GM18505 (cell line): ENCODE measurements around the gene LRAT.

Experiments
- ATAC-seq: cut with Tn5 transposase; IDR thresholded peaks from one replicate; pipeline ENCODE4 v1.9.1; 2021; ENCODE audit not compliant: unreplicated experiment
- POLR2A ChIP-seq: IDR thresholded peaks from 4 replicates; pipeline ENCODE4 v1.6.1; 2011; ENCODE audit warnings: borderline replicate concordance; ENCODE audit not compliant: insufficient read depth, insufficient read length; ENCODE audit errors: extremely low read depth

The LRAT gene

GRCh38 chr4:154738426-154738825, 5.4 kb upstream of the LRAT start:
- no peak for ATAC-seq

DNA sequence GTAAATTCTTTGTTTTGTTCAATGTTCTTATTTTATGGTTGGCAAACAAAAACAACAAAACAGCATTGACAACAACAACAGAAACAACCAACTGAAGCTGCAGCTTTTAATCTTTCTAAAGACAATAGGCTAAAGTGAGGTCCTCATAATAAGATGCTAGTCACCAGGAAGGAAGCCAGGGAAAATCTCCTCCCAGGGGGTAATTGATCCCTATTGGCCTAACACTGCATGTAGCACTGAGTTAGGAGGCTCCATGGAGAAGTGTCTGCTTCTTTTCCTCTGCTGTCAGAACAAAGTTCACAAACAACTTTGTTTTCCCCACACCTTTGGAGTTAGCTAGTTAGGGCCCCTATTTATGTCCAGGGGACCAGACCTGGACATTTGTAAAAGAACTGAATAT, 4.7 kb upstream of the LRAT start:
- no peak for TF ChIP-seq POLR2A
- no peak for ATAC-seq

More at GRCh38 chr4:154738426-154738825, 5.4 kb upstream of the LRAT start:
- no peak for TF ChIP-seq POLR2A

GRCh38 chr4:154740462-154740861, 3.3 kb upstream of the LRAT start:
- no peak for ATAC-seq
- TF ChIP-seq POLR2A, result no peak

DNA sequence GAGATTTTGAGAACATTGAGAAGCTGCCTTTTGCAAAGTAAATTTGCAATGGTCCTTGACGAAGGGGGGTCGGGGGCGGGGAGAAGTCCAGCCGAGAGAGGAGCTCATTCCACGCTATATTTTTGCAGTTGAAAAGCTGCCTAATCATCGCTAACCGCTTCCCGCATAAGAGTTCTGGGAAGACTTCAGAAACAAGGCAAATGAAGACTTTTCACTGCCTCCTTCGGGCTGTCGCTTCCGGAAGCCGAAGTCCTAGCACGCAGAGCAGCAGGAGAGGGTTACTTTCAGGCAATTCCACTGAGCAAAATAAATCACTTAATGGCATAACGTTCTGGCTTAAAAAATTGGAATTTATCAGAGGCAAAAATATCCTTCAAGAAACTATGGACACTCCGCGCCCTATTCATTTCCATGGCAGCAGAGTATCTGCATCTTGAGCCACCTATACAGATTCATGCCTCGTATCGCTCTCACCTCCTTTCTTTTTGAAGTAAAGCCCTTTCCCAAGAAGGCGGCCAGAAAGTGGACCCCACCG, 2.6 kb upstream of the LRAT start:
- ATAC-seq, result no peak
- no peak for TF ChIP-seq POLR2A

DNA sequence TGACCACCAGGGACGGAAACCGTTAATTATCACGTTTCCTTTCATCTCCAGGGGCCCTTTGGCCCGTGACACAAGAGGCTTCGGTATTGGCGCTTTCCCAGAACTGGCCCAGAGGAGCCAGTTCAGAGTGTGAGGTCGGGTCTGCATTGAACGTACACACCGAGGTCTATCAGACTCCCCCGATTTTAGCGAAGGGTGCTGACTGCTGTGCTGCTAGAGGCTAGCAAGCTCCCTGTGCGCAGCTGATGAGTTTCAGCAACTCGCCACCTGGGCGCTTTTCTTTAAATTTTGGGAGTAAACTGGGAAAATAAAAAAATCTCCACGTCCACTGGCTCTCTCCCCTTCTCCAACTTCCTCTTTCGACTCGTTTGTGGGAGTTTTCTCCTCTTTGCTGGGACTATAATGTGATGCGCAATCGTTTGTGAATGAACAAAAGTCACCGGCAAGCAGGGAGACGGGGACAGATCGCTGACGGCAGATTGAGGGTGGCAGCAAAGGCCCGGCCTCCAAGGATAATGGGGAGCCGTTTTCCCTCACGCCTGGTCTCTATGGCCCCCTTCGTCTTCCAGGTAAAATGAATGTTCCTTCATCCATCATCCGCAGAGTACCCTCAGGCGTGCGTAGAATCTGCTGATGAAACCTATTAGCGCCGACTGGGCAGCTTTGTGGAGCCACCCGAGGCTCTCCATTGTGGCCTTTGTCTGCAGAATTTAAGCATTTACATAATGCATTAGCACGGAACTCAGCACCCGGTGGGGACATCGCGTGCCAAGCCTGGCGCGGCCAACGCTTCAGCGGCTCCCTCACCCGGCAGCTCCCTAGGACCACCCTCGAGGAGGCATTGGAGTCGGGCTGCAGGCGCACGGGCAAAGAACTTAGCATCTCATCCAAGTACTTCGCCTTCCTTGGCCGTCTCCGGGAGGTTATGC, 1.6 kb upstream of the LRAT start:
- no peak for ATAC-seq
- TF ChIP-seq POLR2A, result no peak

GRCh38 chr4:154744341-154744926, 634 bp downstream of the LRAT start:
- TF ChIP-seq POLR2A, result no peak
- ATAC-seq, result no peak

- no peak for TF ChIP-seq POLR2A
- ATAC-seq, result no peak
These were observed 13.9 kb downstream of the LRAT start for GRCh38 chr4:154757713-154758112.

GRCh38 chr4:154760895-154761294, 17.1 kb downstream of the LRAT start:
- TF ChIP-seq POLR2A, result no peak
- no peak for ATAC-seq

DNA sequence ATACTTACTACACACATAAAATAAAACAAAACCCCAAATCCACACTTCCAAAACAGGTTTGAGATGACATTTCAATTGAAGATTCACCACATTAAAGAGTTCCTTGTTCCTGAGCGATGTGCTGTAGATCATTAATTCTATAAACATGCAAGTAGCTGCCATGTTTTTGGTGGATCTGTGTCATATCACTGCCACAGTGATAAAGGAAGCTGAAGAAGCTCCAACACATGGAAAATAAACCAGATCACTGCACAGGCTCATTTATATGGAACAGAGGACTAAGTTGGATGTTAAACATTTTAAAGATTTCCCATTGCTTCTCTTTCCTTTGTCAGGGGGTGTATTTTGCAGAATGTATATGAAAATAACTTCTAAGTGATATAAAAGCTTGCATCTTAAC, 34.5 kb downstream of the LRAT start:
- TF ChIP-seq POLR2A, result no peak
- ATAC-seq, result no peak

DNA sequence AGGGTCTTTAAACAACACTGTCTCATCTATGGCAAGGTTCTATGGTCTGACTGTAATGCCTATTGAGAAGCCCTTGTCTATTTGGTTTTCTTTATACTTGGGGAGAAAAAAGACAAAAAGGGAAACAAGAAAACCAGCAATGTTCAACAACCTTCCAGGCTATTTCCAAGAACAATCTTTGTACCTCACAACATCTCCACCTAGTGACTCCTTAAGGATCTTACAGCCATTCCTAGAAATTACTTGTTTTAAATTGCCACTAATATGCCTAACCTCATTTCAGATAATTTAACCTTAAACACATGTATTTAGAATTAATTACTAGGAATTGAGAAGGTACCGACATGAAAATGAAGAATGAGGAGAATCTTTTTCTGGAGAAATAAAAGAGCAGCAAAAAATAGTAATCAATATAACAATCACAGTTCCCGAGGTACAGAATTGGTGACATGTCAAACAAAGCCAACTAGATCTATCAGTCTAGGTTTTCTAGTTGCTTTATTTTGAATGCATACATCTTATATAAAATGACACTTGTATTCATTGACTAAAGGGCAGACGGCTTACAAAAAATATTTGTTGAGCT, 35.7 kb downstream of the LRAT start:
- no peak for TF ChIP-seq POLR2A
- no peak for ATAC-seq

- no peak for ATAC-seq
- no peak for TF ChIP-seq POLR2A
These were observed 37.6 kb downstream of the LRAT start, which contains the start of gene RBM46 for GRCh38 chr4:154781126-154781982. Gene RBM46 (plus strand): TSS chr4:154781272. CDS start chr4:154796753, 15,481 bp downstream.

DNA sequence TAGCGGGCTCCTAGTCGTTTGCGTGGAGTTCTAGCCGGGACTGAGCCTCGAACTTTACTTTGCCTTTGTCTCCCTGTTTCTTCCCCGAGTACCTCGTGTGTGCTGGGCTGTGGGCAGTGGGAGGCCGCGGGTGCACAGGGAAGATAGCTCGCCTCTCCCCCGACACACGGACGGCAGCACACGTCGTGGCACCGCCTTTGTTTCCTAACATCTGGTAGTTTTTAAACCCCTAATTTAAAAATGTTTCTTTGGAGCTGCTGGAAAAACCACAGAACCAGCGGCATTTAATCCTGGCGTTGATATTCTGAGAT, 38.1 kb downstream of the LRAT start:
- no peak for ATAC-seq
- no peak for TF ChIP-seq POLR2A
